H9 (cell line): ENCODE results near the gene FMO5. TPM values are rescaled to one million over a fixed set of nuclear protein-coding genes. Genes with fewer than 3 reads are reported as not detected.
"Not testable (repeated sequence)": the region's sequence is repeated elsewhere in the genome, so short reads cannot be mapped to it uniquely, and the experiment has no call there.

Source experiments
- DNase-seq: peaks from one replicate; pipeline ENCODE4 v3.0.0-alpha.2; 2017
- H2AFZ ChIP-seq: one replicate; pipeline ENCODE4 v1.6.1; 2013; ENCODE audit warnings: mild to moderate bottlenecking, low read length, control low read depth, moderate library complexity
- H2AK5ac ChIP-seq: 2 replicates; pipeline ENCODE4 v1.6.1; 2013; ENCODE audit warnings: low read length, control low read depth, mixed read lengths; ENCODE audit not compliant: insufficient read length
- H2BK120ac ChIP-seq: one replicate; pipeline ENCODE4 v1.6.1; 2013; ENCODE audit warnings: low read depth, mild to moderate bottlenecking, low read length, control low read depth, inconsistent platforms; ENCODE audit not compliant: poor library complexity, severe bottlenecking
- H2BK12ac ChIP-seq: 2 replicates; pipeline ENCODE4 v1.6.1; 2013; ENCODE audit warnings: low read length, control low read depth, mixed read lengths, low read depth; ENCODE audit not compliant: insufficient read length
- H2BK15ac ChIP-seq: 2 replicates; pipeline ENCODE4 v1.6.1; 2013; ENCODE audit warnings: low read depth, low read length, control low read depth
- H2BK20ac ChIP-seq: one replicate; pipeline ENCODE4 v1.6.1; 2013; ENCODE audit warnings: low read depth, mild to moderate bottlenecking, low read length, control low read depth, inconsistent platforms; ENCODE audit not compliant: poor library complexity, severe bottlenecking
- H2BK5ac ChIP-seq: 2 replicates; pipeline ENCODE4 v1.6.1; 2013; ENCODE audit warnings: low read length, control low read depth, mixed read lengths; ENCODE audit not compliant: insufficient read length
- H3K14ac ChIP-seq: 2 replicates; pipeline ENCODE4 v1.6.1; 2013; ENCODE audit warnings: low read length, control low read depth; ENCODE audit not compliant: insufficient read depth
- H3K18ac ChIP-seq: 2 replicates; pipeline ENCODE4 v1.6.1; 2013; ENCODE audit warnings: low read depth, mild to moderate bottlenecking, mixed read lengths, low read length, control low read depth; ENCODE audit not compliant: insufficient read length
- H3K23ac ChIP-seq: 2 replicates; pipeline ENCODE4 v1.6.1; 2013; ENCODE audit warnings: low read length, control low read depth, mixed read lengths, low read depth; ENCODE audit not compliant: insufficient read length
- H3K23me2 ChIP-seq: 2 replicates; pipeline ENCODE4 v1.6.1; 2013; ENCODE audit warnings: low read depth, mild to moderate bottlenecking, mixed read lengths, low read length, control low read depth; ENCODE audit not compliant: insufficient read length, poor library complexity, severe bottlenecking
- H3K27ac ChIP-seq: 2 replicates; pipeline ENCODE4 v1.5.1; 2013; ENCODE audit warnings: low read length, control low read depth, mixed read lengths, low read depth; ENCODE audit not compliant: insufficient read length
- H3K27me3 ChIP-seq: 2 replicates; pipeline ENCODE4 v1.6.1; 2013; ENCODE audit warnings: low read length, control low read depth, inconsistent platforms; ENCODE audit not compliant: insufficient read depth
- H3K4ac ChIP-seq: 2 replicates; pipeline ENCODE4 v1.6.1; 2013; ENCODE audit warnings: low read depth, mild to moderate bottlenecking, control low read depth, inconsistent platforms, low read length, moderate library complexity
- H3K4me1 ChIP-seq: 2 replicates; pipeline ENCODE4 v1.6.1; 2013; ENCODE audit warnings: low read length, control low read depth, inconsistent platforms; ENCODE audit not compliant: insufficient read depth
- H3K4me2 ChIP-seq: 2 replicates; pipeline ENCODE4 v1.6.1; 2013; ENCODE audit warnings: low read length, control low read depth, mixed read lengths; ENCODE audit not compliant: insufficient read length, insufficient read depth
- H3K56ac ChIP-seq: 2 replicates; pipeline ENCODE4 v1.6.1; 2013; ENCODE audit warnings: low read depth, mild to moderate bottlenecking, mixed read lengths, low read length, control low read depth; ENCODE audit not compliant: insufficient read length
- H3K79me1 ChIP-seq: 2 replicates; pipeline ENCODE4 v1.6.1; 2013; ENCODE audit warnings: low read depth, mild to moderate bottlenecking, moderate library complexity, low read length, control low read depth, inconsistent platforms; ENCODE audit not compliant: insufficient read depth, poor library complexity, severe bottlenecking
- H3K79me2 ChIP-seq: 2 replicates; pipeline ENCODE4 v1.6.1; 2013; ENCODE audit warnings: low read length, control low read depth, inconsistent platforms; ENCODE audit not compliant: insufficient read depth
- H3K9ac ChIP-seq: 2 replicates; pipeline ENCODE4 v1.6.1; 2013; ENCODE audit warnings: low read length, control low read depth, mixed read lengths; ENCODE audit not compliant: insufficient read length; ENCODE audit errors: extremely low read depth
- H3K9me3 ChIP-seq: one replicate; pipeline ENCODE4 v1.6.1; 2013; ENCODE audit warnings: low read depth, low read length, inconsistent platforms; ENCODE audit not compliant: control insufficient read depth
- H3T11ph ChIP-seq: one replicate; pipeline ENCODE4 v1.6.1; 2013; ENCODE audit warnings: mild to moderate bottlenecking, low read length, control low read depth, inconsistent platforms
- H4K20me1 ChIP-seq: one replicate; pipeline ENCODE4 v1.6.1; 2013; ENCODE audit not compliant: control insufficient read depth, insufficient read length, insufficient read depth
- H4K5ac ChIP-seq: 2 replicates; pipeline ENCODE4 v1.6.1; 2013; ENCODE audit warnings: low read depth, mild to moderate bottlenecking, mixed read lengths, low read length, control low read depth; ENCODE audit not compliant: insufficient read length
- H4K8ac ChIP-seq: replicated peaks from 2 replicates; pipeline ENCODE4 v1.6.1; 2013; ENCODE audit warnings: low read length, control low read depth, mixed read lengths, low read depth; ENCODE audit not compliant: insufficient read length
- H4K91ac ChIP-seq: 2 replicates; pipeline ENCODE4 v1.6.1; 2013; ENCODE audit warnings: low read depth, mild to moderate bottlenecking, moderate library complexity, mixed read lengths, low read length, control low read depth; ENCODE audit not compliant: insufficient read length
- H3K27ac Mint-ChIP-seq, 3 experiments: 2 replicates in 2 of 3; 3 replicates in 1 of 3; pipeline ENCODE4 v1.8.0; 2020 to 2021; ENCODE audit warnings: mixed read lengths in 3 of 3, mild to moderate bottlenecking in 1 of 3, moderate library complexity in 1 of 3
- H3K27me3 Mint-ChIP-seq: 2 replicates; pipeline ENCODE4 v1.8.0; 2021; ENCODE audit warnings: low read depth, mild to moderate bottlenecking, moderate library complexity, mixed read lengths
- H3K36me3 Mint-ChIP-seq, 3 experiments: 2 replicates in 2 of 3; 3 replicates in 1 of 3; pipeline ENCODE4 v1.8.0; 2020 to 2021; ENCODE audit warnings: low read depth in 3 of 3, mixed read lengths in 3 of 3; ENCODE audit not compliant: insufficient read depth in 1 of 3
- H3K4me1 Mint-ChIP-seq, 2 experiments: 2 replicates each; pipeline ENCODE4 v1.8.0; 2020; ENCODE audit warnings: mixed read lengths in 2 of 2
- H3K4me3 Mint-ChIP-seq, 2 experiments: 2 replicates in 1 of 2; 3 replicates in 1 of 2; pipeline ENCODE4 v1.8.0; 2020 to 2021; ENCODE audit warnings: mild to moderate bottlenecking in 2 of 2, mixed read lengths in 2 of 2, moderate library complexity in 1 of 2
- H3K9me3 Mint-ChIP-seq, 2 experiments: 2 replicates in 1 of 2; 3 replicates in 1 of 2; pipeline ENCODE4 v1.8.0; 2020; ENCODE audit warnings: mild to moderate bottlenecking in 2 of 2, mixed read lengths in 2 of 2, moderate library complexity in 1 of 2
- WGBS: extraction: QIAGEN DNeasy Blood & Tissue Kit; methylation state at CpG from one replicate; pipeline ENCODE4 v1.1.7; 2013; ENCODE audit warnings: missing lambda C conversion rate, low lambda C conversion rate, mixed read lengths; ENCODE audit not compliant: insufficient read length; ENCODE audit errors: extremely low coverage; 5-methylcytosine and 5-hydroxymethylcytosine counted together
- total RNA-seq: library from RNA; stranded (reverse); gene quantifications from 2 replicates; pipeline ENCODE4 v1.2.1, GENCODE V29; 2021

Gene FMO5
- total RNA-seq, 1 experiment from 2014 or later: 0.61 TPM

- not testable (repeated sequence) for H2BK20ac ChIP-seq, H2BK15ac ChIP-seq, H3K23ac ChIP-seq, H3K56ac ChIP-seq, H4K20me1 ChIP-seq, H3K79me2 ChIP-seq, H3T11ph ChIP-seq, H3K4me2 ChIP-seq, H3K14ac ChIP-seq, H3K4ac ChIP-seq, H2BK120ac ChIP-seq, H3K4me3 Mint-ChIP-seq, H3K9me3 ChIP-seq, H2AK5ac ChIP-seq, H4K91ac ChIP-seq, H3K4me1 Mint-ChIP-seq, H4K5ac ChIP-seq, H2AFZ ChIP-seq, H3K27me3 Mint-ChIP-seq, H3K27ac ChIP-seq, H3K9ac ChIP-seq, DNase-seq, H4K8ac ChIP-seq, H3K4me1 ChIP-seq, H3K23me2 ChIP-seq, H2BK12ac ChIP-seq, H3K18ac ChIP-seq, H3K27ac Mint-ChIP-seq, H3K27me3 ChIP-seq, H2BK5ac ChIP-seq, H3K79me1 ChIP-seq
- Mint-ChIP-seq H3K36me3 (peaks cover 14 to 27% (median 17%) of the 10 kb centered on the region in 3 experiments), H3K9me3 (peaks cover 32 to 36% of the 10 kb centered on the region in 2 experiments)
- WGBS: no CpG with 5 or more reads among the region's 5 CpGs
Measured at GRCh38 chr1:147231032-147231431, 5.9 kb upstream of the FMO5 start.
